Epithelial cell of esophagus (primary cell): ENCODE measurements around the gene ANKIB1.
"Not testable (repeated sequence)": the region's sequence is repeated elsewhere in the genome, so short reads cannot be mapped to it uniquely, and the experiment has no call there.

Experiments
- DNase-seq: peaks from one replicate; pipeline ENCODE4 v3.0.0; 2010; ENCODE audit warnings: low read depth
- H3K4me3 ChIP-seq: 2 replicates; pipeline ENCODE4 v1.5.1; 2011; ENCODE audit warnings: mild to moderate bottlenecking, low read length, control low read depth
- CTCF ChIP-seq: IDR thresholded peaks from 2 replicates; pipeline ENCODE4 v1.5.1; 2011; ENCODE audit warnings: low read depth, mild to moderate bottlenecking, low read length, control low read depth, inconsistent platforms; ENCODE audit not compliant: insufficient read depth; ENCODE audit errors: missing control alignments

ANKIB1 gene

GRCh38 chr7:92336662-92337340, 91.0 kb downstream of the ANKIB1 start:
- H3K4me3 ChIP-seq = no peak overlapping the region
- DNase-seq = no peak
- TF ChIP-seq CTCF = no peak

DNA sequence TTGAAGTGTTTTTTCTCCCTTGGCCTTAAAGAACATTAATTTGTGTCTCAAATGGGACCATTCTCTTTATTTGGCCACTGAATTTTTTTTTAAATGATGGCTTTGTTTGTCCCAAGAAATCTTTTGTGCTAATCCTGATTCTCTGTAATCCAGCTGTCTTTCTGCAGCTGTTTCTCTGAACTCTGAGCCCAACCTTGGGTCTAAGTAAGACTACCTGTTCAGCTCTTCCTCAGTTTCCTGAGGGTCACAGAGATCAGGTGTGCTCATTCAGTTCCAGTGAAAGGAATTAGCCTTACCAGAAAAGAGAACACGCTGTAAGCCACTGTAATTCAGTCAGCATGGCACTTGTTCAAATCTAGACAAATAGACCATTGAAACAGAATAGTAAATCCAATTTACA, 94.2 kb downstream of the ANKIB1 start:
- DNase-seq = no peak
- TF ChIP-seq CTCF = no peak

GRCh38 chr7:92343714-92344113, 97.9 kb downstream of the ANKIB1 start:
- no peak overlapping the region for H3K4me3 ChIP-seq
- no peak for TF ChIP-seq CTCF
- DNase-seq = no peak

More for the DNA sequence above, 94.2 kb downstream of the ANKIB1 start:
- H3K4me3 ChIP-seq = no peak overlapping the region

GRCh38 chr7:92352009-92352408, 106.2 kb downstream of the ANKIB1 start:
- no peak overlapping the region for H3K4me3 ChIP-seq
- TF ChIP-seq CTCF = no peak
- no peak for DNase-seq

- no peak for TF ChIP-seq CTCF
- H3K4me3 ChIP-seq = no peak overlapping the region
- no peak for DNase-seq
Observed at GRCh38 chr7:92354214-92354613, 108.4 kb downstream of the ANKIB1 start.

DNA sequence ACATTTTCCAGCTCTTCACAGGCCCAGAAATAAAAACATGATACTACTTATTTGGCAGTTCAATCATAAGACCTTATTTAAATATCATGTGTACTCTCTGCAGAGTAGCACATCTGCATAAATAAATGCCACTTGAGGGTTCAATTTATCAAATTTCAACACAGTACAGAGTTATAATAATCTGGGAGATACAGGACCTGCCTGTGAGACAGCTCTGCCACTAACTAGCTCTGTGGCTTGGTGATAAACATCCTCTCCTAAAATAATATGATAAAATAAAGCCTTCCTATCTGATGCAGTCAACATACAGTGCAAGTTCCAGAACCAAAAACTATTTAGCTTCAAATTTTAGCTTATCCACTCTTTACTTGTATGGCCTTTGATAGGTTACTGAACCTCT, 110.6 kb downstream of the ANKIB1 start:
- TF ChIP-seq CTCF = no peak
- no peak overlapping the region for H3K4me3 ChIP-seq

DNA sequence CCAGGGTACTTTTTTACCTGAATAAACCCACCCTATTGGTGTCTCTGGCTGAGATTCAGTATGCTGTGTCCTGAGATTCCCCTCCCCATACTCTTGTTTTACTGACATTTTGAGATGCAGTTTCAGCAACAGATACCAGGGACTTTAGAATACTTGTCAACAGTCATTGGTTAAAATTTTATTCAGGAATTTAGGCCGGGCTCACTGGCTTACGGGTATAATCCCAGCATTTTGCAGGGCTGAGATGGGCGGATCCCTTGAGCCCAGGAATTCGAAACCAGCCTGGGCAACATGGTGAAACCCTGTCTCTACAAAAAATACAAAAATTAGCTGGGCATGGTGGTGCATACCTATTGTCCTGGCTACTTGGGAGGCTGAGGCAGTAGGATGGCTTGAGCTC, 111.5 kb downstream of the ANKIB1 start:
- no peak for TF ChIP-seq CTCF
- no peak for DNase-seq
- H3K4me3 ChIP-seq = no peak overlapping the region

More for the DNA sequence above, 110.6 kb downstream of the ANKIB1 start:
- no peak for DNase-seq

GRCh38 chr7:92359179-92359578, 113.4 kb downstream of the ANKIB1 start:
- not testable (repeated sequence) for DNase-seq, H3K4me3 ChIP-seq
